ENCODE data around the gene COL25A1. TPM values are rescaled to one million over a fixed set of nuclear protein-coding genes. Genes with fewer than 3 reads are reported as not detected.

The COL25A1 gene
- polyA plus RNA-seq, 1 experiment = not detected

- ChIA-PET POLR2A (no interaction called here), CTCF (no interaction called here)
- H3K36me3 ChIP-seq (ENCODE audit: control insufficient read depth, insufficient read depth, low read length) = no peaks in the 10 kb centered on the region
- no peak overlapping the region for H3K4me3 ChIP-seq (ENCODE audit: low read depth, low read length)
- no peak for TF ChIP-seq CTCF (IDR thresholded peaks at IDR 0.05; ENCODE audit: insufficient read depth, low read depth, low read length)
- no peaks in the 10 kb centered on the region for H3K27me3 ChIP-seq (ENCODE audit: control insufficient read depth, insufficient read depth, low read length)
- DNase-seq (ENCODE audit: low read depth) = no peak
Observed at GRCh38 chr4:109275066-109275745, 27.3 kb downstream of the COL25A1 start.

GRCh38 chr4:109266891-109267290 is 35.6 kb downstream of the COL25A1 start:
- ChIA-PET POLR2A (no interaction called here), CTCF (no interaction called here)
- no peak for TF ChIP-seq CTCF (IDR thresholded peaks at IDR 0.05; ENCODE audit: insufficient read depth, low read depth, low read length)
- no peak for DNase-seq (ENCODE audit: low read depth)
- H3K36me3 ChIP-seq (ENCODE audit: control insufficient read depth, insufficient read depth, low read length) = no peaks in the 10 kb centered on the region
- no peak overlapping the region for H3K4me3 ChIP-seq (ENCODE audit: low read depth, low read length)
- H3K27me3 ChIP-seq (ENCODE audit: control insufficient read depth, insufficient read depth, low read length) = no peaks in the 10 kb centered on the region

- no peak for TF ChIP-seq CTCF (IDR thresholded peaks at IDR 0.05; ENCODE audit: insufficient read depth, low read depth, low read length)
- CTCF ChIA-PET = no interaction called here
- DNase-seq (ENCODE audit: low read depth) = no peak
Observed at GRCh38 chr4:109266236-109266635, 36.2 kb downstream of the COL25A1 start.

GRCh38 chr4:109263721-109264120 is 38.7 kb downstream of the COL25A1 start:
- DNase-seq (ENCODE audit: low read depth) = no peak
- no peak for TF ChIP-seq CTCF (IDR thresholded peaks at IDR 0.05; ENCODE audit: insufficient read depth, low read depth, low read length)
- CTCF ChIA-PET = no interaction called here
- no peak overlapping the region for H3K4me3 ChIP-seq (ENCODE audit: low read depth, low read length)
- H3K36me3 ChIP-seq (ENCODE audit: control insufficient read depth, insufficient read depth, low read length) = no peaks in the 10 kb centered on the region
- POLR2A ChIA-PET = no interaction called here
- no peaks in the 10 kb centered on the region for H3K27me3 ChIP-seq (ENCODE audit: control insufficient read depth, insufficient read depth, low read length)

More at GRCh38 chr4:109266236-109266635, 36.2 kb downstream of the COL25A1 start:
- H3K4me3 ChIP-seq (ENCODE audit: low read depth, low read length) = no peak overlapping the region
- POLR2A ChIA-PET = no interaction called here
- H3K27me3 ChIP-seq (ENCODE audit: control insufficient read depth, insufficient read depth, low read length) = no peaks in the 10 kb centered on the region
- H3K36me3 ChIP-seq (ENCODE audit: control insufficient read depth, insufficient read depth, low read length) = no peaks in the 10 kb centered on the region

GRCh38 chr4:109256818-109257217 is 45.6 kb downstream of the COL25A1 start:
- ChIA-PET CTCF (no interaction called here), POLR2A (no interaction called here)
- H3K27me3 ChIP-seq (ENCODE audit: control insufficient read depth, insufficient read depth, low read length) = no peaks in the 10 kb centered on the region
- no peak overlapping the region for H3K4me3 ChIP-seq (ENCODE audit: low read depth, low read length)
- DNase-seq (ENCODE audit: low read depth) = no peak
- H3K36me3 ChIP-seq (ENCODE audit: control insufficient read depth, insufficient read depth, low read length) = no peaks in the 10 kb centered on the region
- TF ChIP-seq CTCF (IDR thresholded peaks at IDR 0.05; ENCODE audit: insufficient read depth, low read depth, low read length) = no peak

Measured in BJ (cell line).